Neural cell (in vitro differentiated cells): ENCODE measurements around the gene COLEC12. TPM values are rescaled to one million over a fixed set of nuclear protein-coding genes. Genes with fewer than 3 reads are reported as not detected.

ENCODE experiments used
- H2AFZ ChIP-seq: fragments of 200-600, 300-800 bp; sonication (generic), shearing (Covaris generic); 2 replicates; pipeline ENCODE4 v1.6.0; 2014; ENCODE audit warnings: low read depth, mild to moderate bottlenecking, antibody characterized with exemption, low read length, moderate library complexity
- H3F3A ChIP-seq: fragments of 200-600 bp; shearing (Covaris generic); 2 replicates; pipeline ENCODE4 v1.6.1; 2016; ENCODE audit warnings: mild to moderate bottlenecking, moderate library complexity, mixed read lengths, antibody characterized with exemption, low read length; ENCODE audit not compliant: insufficient read depth, poor library complexity, severe bottlenecking
- H3K27ac ChIP-seq: fragments of 200-600, 300-800 bp; sonication (generic), shearing (Covaris generic); 2 replicates; pipeline ENCODE4 v1.5.1; 2014; ENCODE audit warnings: mild to moderate bottlenecking, low read length, moderate library complexity
- H3K27me3 ChIP-seq: fragments of 300-800, 200-600 bp; sonication (generic), shearing (Covaris generic); 2 replicates; pipeline ENCODE4 v1.6.0; 2014; ENCODE audit warnings: mild to moderate bottlenecking, low read depth, low read length, moderate library complexity; ENCODE audit not compliant: insufficient read depth
- H3K36me3 ChIP-seq: fragments of 300-800, 200-600 bp; sonication (generic), shearing (Covaris generic); 2 replicates; pipeline ENCODE4 v1.5.1; 2014; ENCODE audit warnings: mild to moderate bottlenecking, antibody characterized with exemption, low read length, moderate library complexity; ENCODE audit not compliant: insufficient read depth
- H3K4me2 ChIP-seq: fragments of 300-800, 200-600 bp; sonication (generic), shearing (Covaris generic); 2 replicates; pipeline ENCODE4 v1.6.0; 2014; ENCODE audit warnings: mild to moderate bottlenecking, low read length
- H3K4me3 ChIP-seq: fragments of 300-800, 200-600 bp; sonication (generic), shearing (Covaris generic); 2 replicates; pipeline ENCODE4 v1.5.1; 2014; ENCODE audit warnings: mild to moderate bottlenecking, low read length, moderate library complexity
- H3K79me2 ChIP-seq: fragments of 200-600 bp; shearing (Covaris generic); replicated peaks from 2 replicates; pipeline ENCODE4 v1.6.0; 2014; ENCODE audit warnings: mild to moderate bottlenecking, low read length, moderate library complexity; ENCODE audit not compliant: insufficient read depth
- H3K9ac ChIP-seq: fragments of 300-800, 200-600 bp; sonication (generic), shearing (Covaris generic); 2 replicates; pipeline ENCODE4 v1.6.1; 2016; ENCODE audit warnings: mild to moderate bottlenecking, low read length, mixed read lengths
- H3K9me2 ChIP-seq: fragments of 200-600 bp; shearing (Covaris generic); 2 replicates; pipeline ENCODE4 v1.6.1; 2016; ENCODE audit warnings: mild to moderate bottlenecking, low read length, mixed read lengths; ENCODE audit not compliant: insufficient read depth
- H3K9me3 ChIP-seq: fragments of 200-600, 300-800 bp; sonication (generic), shearing (Covaris generic); 2 replicates; pipeline ENCODE4 v1.6.1; 2016; ENCODE audit warnings: mild to moderate bottlenecking, mixed run types, low read length, moderate library complexity, mixed read lengths
- H4K20me1 ChIP-seq: fragments of 200-600 bp; shearing (Covaris generic); 2 replicates; pipeline ENCODE4 v1.6.1; 2016; ENCODE audit warnings: mild to moderate bottlenecking, mixed run types; ENCODE audit not compliant: insufficient read depth
- EP300 ChIP-seq: fragments of 450-650 bp; conservative IDR thresholded peaks from 2 replicates; pipeline ENCODE4 v1.6.1; 2014; ENCODE audit warnings: antibody characterized with exemption, mild to moderate bottlenecking, moderate library complexity; ENCODE audit not compliant: poor library complexity, severe bottlenecking
- EZH2 ChIP-seq: fragments of 200-600, 300-800 bp; shearing (Covaris generic), sonication (generic); IDR thresholded peaks from 2 replicates; pipeline ENCODE4 v1.6.1; 2014; ENCODE audit warnings: antibody characterized with exemption, low read length, borderline replicate concordance, mild to moderate bottlenecking; ENCODE audit not compliant: insufficient read depth, poor library complexity, severe bottlenecking
- MXI1 ChIP-seq: fragments of 450-650 bp; conservative IDR thresholded peaks from 2 replicates; pipeline ENCODE4 v1.6.1; 2014; ENCODE audit warnings: antibody characterized with exemption, mild to moderate bottlenecking; ENCODE audit not compliant: poor library complexity, severe bottlenecking
- POLR2AphosphoS5 ChIP-seq: IDR thresholded peaks from 2 replicates; pipeline ENCODE4 v1.6.1; 2012
- RAD21 ChIP-seq: fragments of 450-650 bp; conservative IDR thresholded peaks from 2 replicates; pipeline ENCODE4 v1.6.1; 2014; ENCODE audit warnings: antibody characterized with exemption, mild to moderate bottlenecking, moderate library complexity
- SMC3 ChIP-seq: fragments of 450-650 bp; conservative IDR thresholded peaks from 2 replicates; pipeline ENCODE4 v1.6.1; 2014; ENCODE audit warnings: antibody characterized with exemption, mild to moderate bottlenecking, moderate library complexity; ENCODE audit not compliant: poor library complexity
- TAF1 ChIP-seq: IDR thresholded peaks from 2 replicates; pipeline ENCODE4 v1.6.1; 2012; ENCODE audit warnings: low read depth
- polyA plus RNA-seq: library from polyadenylated mRNA; depleted of rRNA; stranded (reverse); fragments of >200 nt; gene quantifications from 2 replicates; pipeline ENCODE4 v1.2.3, GENCODE V29; 2014
- TF ChIP-seq, protein P1 (sequence below): fragments of 450-650 bp; IDR thresholded peaks from 2 replicates; pipeline ENCODE4 v1.5.1; 2014; ENCODE audit warnings: antibody characterized with exemption, mild to moderate bottlenecking, moderate library complexity; ENCODE audit not compliant: poor library complexity, severe bottlenecking
- TF ChIP-seq, protein P2 (sequence below): IDR thresholded peaks from 2 replicates; pipeline ENCODE4 v1.6.1; 2012; ENCODE audit warnings: borderline replicate concordance

COLEC12 gene
- polyA plus RNA-seq, 1 donor from 2014 or later = 0.42 TPM

DNA sequence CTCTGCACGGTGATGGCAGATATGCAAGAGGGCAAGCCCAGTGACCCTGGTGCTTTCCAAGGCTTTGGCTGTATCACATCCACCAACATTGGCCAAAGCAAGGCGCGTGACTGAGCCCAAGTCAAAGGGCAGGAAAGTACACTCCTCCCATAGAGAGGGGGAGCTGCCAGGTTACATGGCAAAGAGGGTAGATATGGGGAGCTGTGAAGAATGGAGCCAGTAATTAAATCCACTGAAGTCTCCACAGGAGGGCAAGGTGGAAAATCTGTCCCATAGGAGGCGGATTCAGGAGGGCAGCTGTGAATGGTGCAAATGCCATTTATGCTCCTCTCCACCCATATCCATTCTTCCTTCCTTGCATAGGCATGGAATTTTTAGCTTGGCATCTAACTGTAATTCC lies 188.1 kb downstream of the COLEC12 start:
- Histone ChIP-seq H3F3A (no peaks in the 10 kb centered on the region), H3K36me3 (no peaks in the 10 kb centered on the region), H3K4me2 (no peak overlapping the region), H3K27ac (no peak overlapping the region), H4K20me1 (no peaks in the 10 kb centered on the region), H3K9me3 (no peaks in the 10 kb centered on the region), H3K4me3 (no peak overlapping the region), H3K9ac (no peak overlapping the region), H3K27me3 (no peaks in the 10 kb centered on the region), H2AFZ (no peak overlapping the region), H3K9me2 (no peaks in the 10 kb centered on the region), H3K79me2 (no peaks in the 10 kb centered on the region)
- TF ChIP-seq RAD21 = no peak
- no peak for TF ChIP-seq SMC3
- TF ChIP-seq, protein P1, sequence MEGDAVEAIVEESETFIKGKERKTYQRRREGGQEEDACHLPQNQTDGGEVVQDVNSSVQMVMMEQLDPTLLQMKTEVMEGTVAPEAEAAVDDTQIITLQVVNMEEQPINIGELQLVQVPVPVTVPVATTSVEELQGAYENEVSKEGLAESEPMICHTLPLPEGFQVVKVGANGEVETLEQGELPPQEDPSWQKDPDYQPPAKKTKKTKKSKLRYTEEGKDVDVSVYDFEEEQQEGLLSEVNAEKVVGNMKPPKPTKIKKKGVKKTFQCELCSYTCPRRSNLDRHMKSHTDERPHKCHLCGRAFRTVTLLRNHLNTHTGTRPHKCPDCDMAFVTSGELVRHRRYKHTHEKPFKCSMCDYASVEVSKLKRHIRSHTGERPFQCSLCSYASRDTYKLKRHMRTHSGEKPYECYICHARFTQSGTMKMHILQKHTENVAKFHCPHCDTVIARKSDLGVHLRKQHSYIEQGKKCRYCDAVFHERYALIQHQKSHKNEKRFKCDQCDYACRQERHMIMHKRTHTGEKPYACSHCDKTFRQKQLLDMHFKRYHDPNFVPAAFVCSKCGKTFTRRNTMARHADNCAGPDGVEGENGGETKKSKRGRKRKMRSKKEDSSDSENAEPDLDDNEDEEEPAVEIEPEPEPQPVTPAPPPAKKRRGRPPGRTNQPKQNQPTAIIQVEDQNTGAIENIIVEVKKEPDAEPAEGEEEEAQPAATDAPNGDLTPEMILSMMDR = no peak
- no peak for TF ChIP-seq EZH2
- TF ChIP-seq, protein P2, sequence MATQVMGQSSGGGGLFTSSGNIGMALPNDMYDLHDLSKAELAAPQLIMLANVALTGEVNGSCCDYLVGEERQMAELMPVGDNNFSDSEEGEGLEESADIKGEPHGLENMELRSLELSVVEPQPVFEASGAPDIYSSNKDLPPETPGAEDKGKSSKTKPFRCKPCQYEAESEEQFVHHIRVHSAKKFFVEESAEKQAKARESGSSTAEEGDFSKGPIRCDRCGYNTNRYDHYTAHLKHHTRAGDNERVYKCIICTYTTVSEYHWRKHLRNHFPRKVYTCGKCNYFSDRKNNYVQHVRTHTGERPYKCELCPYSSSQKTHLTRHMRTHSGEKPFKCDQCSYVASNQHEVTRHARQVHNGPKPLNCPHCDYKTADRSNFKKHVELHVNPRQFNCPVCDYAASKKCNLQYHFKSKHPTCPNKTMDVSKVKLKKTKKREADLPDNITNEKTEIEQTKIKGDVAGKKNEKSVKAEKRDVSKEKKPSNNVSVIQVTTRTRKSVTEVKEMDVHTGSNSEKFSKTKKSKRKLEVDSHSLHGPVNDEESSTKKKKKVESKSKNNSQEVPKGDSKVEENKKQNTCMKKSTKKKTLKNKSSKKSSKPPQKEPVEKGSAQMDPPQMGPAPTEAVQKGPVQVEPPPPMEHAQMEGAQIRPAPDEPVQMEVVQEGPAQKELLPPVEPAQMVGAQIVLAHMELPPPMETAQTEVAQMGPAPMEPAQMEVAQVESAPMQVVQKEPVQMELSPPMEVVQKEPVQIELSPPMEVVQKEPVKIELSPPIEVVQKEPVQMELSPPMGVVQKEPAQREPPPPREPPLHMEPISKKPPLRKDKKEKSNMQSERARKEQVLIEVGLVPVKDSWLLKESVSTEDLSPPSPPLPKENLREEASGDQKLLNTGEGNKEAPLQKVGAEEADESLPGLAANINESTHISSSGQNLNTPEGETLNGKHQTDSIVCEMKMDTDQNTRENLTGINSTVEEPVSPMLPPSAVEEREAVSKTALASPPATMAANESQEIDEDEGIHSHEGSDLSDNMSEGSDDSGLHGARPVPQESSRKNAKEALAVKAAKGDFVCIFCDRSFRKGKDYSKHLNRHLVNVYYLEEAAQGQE = no peak
- no peak for TF ChIP-seq TAF1
- TF ChIP-seq EP300 = no peak
- no peak for TF ChIP-seq MXI1
- TF ChIP-seq POLR2AphosphoS5 = no peak

DNA sequence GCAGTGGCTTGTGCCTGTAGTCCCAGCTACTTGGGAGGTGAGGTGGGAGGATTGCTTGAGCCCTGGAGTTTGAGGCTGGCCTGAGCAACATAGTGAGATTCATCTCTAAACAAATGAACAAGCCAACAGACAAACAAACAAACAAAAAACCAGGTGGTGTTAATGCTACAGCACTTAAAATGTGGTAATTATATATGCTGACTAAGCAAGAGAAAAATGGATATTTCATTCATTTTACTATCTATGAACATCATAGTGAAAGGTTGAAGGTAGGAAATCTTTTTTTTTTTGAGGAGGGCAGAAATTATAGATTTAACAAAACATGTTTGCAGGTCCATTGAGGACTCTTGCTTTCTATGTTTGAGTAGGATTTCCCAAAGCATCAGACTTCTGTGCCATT lies 190.5 kb downstream of the COLEC12 start:
- Histone ChIP-seq H3K9ac (no peak overlapping the region), H3K27me3 (no peaks in the 10 kb centered on the region)

More for the DNA sequence above, 190.5 kb downstream of the COLEC12 start:
- Histone ChIP-seq H3K79me2 (no peaks in the 10 kb centered on the region), H3K9me3 (no peaks in the 10 kb centered on the region), H3K27ac (no peak overlapping the region), H3K4me3 (no peak overlapping the region), H2AFZ (no peak overlapping the region), H3K36me3 (no peaks in the 10 kb centered on the region), H3F3A (no peaks in the 10 kb centered on the region), H3K9me2 (no peaks in the 10 kb centered on the region), H4K20me1 (no peaks in the 10 kb centered on the region), H3K4me2 (no peak overlapping the region)
- TF ChIP-seq, protein P2 = no peak
- TF ChIP-seq POLR2AphosphoS5 (no peak), RAD21 (no peak), EP300 (no peak), SMC3 (no peak)
- TF ChIP-seq, protein P1 = no peak
